C4-2B (cell line): ENCODE results near the gene NUDT4.

ENCODE experiments used
- H3K27ac ChIP-seq: fragments of 450-650 bp; 2 replicates; pipeline ENCODE4 v1.5.1; 2017
- CTCF ChIP-seq: fragments of 450-650 bp; conservative IDR thresholded peaks from 2 replicates; pipeline ENCODE4 v1.5.1; 2017; ENCODE audit warnings: mild to moderate bottlenecking
- ZFX ChIP-seq: fragments of 450-650 bp; IDR thresholded peaks from 2 replicates; pipeline ENCODE4 v1.6.1; 2017

Gene NUDT4

GRCh38 chr12:93427779-93428564 lies 50.2 kb downstream of the NUDT4 start:
- no peak overlapping the region for H3K27ac ChIP-seq

GRCh38 chr12:93429448-93429847 lies 51.7 kb downstream of the NUDT4 start:
- TF ChIP-seq ZFX (no peak), CTCF (no peak)
- no peak overlapping the region; the same call in 1 of the 2 replicates for H3K27ac ChIP-seq

More at GRCh38 chr12:93427779-93428564, 50.2 kb downstream of the NUDT4 start:
- TF ChIP-seq CTCF, result no peak
- TF ChIP-seq ZFX, result no peak

GRCh38 chr12:93429852-93430251 lies 52.1 kb downstream of the NUDT4 start:
- TF ChIP-seq CTCF (no peak), ZFX (no peak)
- no peak overlapping the region for H3K27ac ChIP-seq

- TF ChIP-seq ZFX, result no peak
- TF ChIP-seq CTCF, result no peak
- no peak overlapping the region for H3K27ac ChIP-seq
Measured at GRCh38 chr12:93430280-93430679, 52.6 kb downstream of the NUDT4 start.

GRCh38 chr12:93432031-93432430 lies 54.3 kb downstream of the NUDT4 start:
- H3K27ac ChIP-seq, result peak overlapping the region; percentile 50

GRCh38 chr12:93434256-93434865 lies 56.6 kb downstream of the NUDT4 start:
- no peak for TF ChIP-seq CTCF
- TF ChIP-seq ZFX, result no peak
- H3K27ac ChIP-seq, result no peak overlapping the region

- TF ChIP-seq ZFX (no peak), CTCF (no peak)
- no peak overlapping the region for H3K27ac ChIP-seq
Measured at GRCh38 chr12:93438266-93439050, 60.7 kb downstream of the NUDT4 start.
